GM12873 (cell line): ENCODE data around the gene SLTM.

Experiments
- TF ChIP-seq, protein P1 (sequence below): IDR thresholded peaks from 2 replicates; pipeline ENCODE4 v1.5.1; 2012; ENCODE audit warnings: low read depth, mild to moderate bottlenecking, moderate library complexity, low read length, control low read depth; ENCODE audit not compliant: insufficient read depth; ENCODE audit errors: missing control alignments

Gene SLTM

DNA sequence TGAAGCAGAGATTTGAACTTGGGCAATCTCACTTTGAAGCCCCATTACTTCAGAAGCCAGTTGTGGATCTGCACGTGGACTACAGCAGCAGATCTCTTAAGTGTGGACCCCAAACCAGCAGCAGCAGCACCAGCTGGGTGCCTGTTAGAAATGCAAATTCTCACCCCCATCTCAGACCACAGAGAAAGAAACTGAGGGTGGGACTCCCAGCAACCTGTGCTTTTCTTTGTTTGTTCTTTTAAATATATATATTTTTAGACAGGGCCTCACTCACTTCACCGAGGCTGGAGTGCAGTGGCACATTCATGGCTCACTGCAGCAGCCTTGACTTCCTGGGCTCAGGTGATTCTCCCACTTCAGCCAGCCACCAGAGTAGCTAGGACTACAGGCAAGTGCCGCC lies 53.2 kb downstream of the SLTM start:
- TF ChIP-seq, protein P1, sequence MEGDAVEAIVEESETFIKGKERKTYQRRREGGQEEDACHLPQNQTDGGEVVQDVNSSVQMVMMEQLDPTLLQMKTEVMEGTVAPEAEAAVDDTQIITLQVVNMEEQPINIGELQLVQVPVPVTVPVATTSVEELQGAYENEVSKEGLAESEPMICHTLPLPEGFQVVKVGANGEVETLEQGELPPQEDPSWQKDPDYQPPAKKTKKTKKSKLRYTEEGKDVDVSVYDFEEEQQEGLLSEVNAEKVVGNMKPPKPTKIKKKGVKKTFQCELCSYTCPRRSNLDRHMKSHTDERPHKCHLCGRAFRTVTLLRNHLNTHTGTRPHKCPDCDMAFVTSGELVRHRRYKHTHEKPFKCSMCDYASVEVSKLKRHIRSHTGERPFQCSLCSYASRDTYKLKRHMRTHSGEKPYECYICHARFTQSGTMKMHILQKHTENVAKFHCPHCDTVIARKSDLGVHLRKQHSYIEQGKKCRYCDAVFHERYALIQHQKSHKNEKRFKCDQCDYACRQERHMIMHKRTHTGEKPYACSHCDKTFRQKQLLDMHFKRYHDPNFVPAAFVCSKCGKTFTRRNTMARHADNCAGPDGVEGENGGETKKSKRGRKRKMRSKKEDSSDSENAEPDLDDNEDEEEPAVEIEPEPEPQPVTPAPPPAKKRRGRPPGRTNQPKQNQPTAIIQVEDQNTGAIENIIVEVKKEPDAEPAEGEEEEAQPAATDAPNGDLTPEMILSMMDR = no peak

DNA sequence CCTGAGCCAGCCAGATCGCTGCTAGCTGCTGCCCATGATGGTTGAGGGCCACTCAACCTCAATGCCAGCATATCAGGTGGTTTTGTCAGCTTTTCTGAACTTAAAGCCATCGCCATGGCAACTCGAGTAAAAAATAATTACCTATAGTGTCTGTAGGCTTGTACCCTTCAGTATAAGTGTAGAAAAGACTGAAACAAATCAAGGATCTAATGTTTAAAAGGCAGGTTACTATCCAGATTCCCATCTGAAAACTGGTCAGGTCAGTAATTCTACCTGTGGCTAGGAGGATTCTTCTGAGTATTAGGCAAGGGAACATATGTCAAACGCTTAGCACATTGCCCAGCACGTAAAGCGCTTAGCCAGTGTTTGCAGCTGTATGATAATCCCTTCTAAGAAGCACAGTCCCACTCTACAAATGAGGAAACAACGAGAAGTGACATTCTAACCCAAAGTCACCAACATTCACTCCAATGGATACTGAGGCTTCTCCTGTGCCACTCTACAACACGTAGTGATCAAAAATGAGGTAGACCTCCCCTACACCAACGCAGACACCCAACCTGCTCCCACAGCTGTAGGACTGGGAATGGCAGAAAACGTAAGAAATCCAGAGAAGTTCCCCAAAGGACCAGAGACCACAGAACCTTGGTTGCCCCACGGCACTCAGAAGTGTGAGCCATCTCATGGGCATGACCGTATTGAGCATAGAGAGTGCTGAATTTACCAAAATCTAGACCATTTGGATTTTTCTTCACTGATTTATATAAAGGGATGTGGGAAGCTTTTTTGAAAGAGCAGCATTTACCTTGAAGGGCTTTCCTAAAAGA lies 55.3 kb downstream of the SLTM start:
- TF ChIP-seq, protein P1 = no peak

DNA sequence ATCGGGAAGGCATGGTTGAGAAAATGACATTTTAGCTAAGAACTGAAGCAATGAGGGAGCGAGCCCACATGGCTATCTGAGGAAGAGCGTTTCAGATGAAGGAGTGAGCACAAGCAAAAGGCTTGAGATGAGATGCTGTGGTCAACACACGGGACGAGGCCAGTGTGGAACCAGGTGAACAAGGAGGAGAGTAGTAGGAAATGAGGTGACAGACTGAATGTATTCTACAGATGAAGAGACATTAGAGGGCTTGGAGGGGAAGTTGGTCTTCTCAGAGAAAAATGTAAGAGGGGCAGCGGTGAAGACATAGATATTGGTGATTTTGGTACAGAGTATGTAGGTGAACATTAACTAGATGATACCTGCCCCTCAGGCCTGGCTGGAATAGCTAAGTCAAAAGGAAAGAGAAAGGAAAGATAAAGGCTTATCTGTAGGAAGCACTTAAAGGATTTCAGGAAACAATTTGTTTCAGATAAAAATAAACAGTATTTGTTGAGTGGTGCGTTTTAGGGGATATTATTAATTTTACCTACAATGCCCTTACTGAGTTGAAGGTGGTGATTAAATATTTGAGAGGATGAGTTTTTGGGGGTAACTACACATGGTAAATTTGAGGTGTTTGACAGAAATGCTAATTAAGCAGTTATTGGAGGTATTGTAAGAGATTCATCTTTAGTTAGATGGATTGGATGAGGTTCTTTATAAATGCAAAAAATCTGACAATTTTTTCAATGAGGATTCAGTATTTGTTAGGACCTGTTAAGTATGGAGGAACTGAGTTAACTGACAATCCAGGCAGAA lies 57.0 kb downstream of the SLTM start:
- TF ChIP-seq, protein P1 = no peak

DNA sequence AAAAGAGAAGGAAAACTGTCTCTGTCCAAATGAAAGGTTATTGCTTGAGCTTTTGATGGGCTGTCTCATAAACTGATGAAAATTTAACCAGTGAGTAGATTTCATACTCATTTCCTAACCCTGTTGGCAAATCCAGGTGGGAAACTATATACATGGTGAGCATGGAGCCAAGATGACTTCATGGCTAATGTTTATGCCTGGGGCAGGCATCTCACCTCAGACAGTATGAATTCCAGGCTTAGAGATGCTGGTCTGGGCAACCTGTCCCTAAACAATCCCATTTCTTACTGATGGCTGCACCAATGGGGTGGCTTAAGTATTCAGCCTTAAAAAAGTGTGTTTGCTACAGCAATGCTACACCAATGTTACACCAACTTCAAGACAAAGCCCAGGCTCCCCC lies 58.1 kb downstream of the SLTM start:
- TF ChIP-seq, protein P1 = no peak

DNA sequence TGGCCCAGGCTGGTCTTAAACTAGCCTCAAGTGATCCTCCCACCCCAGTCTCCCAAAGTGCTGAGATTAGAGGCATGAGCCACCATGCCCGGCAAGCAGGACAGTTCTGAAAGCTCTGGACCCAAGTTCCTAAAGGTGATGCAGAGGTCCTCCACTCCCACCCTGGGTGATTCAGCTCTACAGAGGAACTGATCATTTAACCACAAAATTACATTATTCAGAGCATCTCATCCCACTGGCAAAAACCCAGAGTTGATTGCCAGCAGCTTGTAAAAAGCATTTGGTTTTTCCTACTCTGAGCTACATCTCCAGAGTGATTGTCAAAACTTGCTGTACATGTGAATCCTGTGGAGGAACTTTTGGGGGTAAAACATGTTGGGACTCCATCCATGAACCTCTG lies 60.2 kb downstream of the SLTM start:
- TF ChIP-seq, protein P1 = no peak

DNA sequence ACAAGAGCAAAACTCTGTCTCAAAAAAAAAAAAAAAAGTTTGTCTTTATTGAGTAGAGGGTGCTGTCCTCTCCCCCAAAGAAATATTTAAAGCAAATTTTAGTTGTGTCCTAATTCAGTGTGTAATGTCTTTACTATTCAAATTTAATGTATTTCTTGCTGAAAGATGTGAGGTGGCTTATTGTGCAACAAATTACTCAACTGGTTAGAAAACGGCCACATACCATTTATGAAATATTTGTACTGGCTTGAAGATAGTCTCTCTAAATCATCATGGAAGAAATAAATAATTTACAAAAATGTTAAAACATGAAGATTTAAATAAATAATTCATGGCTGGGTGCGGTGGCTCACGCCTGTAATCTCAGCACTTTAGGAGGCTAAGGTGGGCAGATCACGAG lies 63.0 kb downstream of the SLTM start:
- TF ChIP-seq, protein P1 = no peak

DNA sequence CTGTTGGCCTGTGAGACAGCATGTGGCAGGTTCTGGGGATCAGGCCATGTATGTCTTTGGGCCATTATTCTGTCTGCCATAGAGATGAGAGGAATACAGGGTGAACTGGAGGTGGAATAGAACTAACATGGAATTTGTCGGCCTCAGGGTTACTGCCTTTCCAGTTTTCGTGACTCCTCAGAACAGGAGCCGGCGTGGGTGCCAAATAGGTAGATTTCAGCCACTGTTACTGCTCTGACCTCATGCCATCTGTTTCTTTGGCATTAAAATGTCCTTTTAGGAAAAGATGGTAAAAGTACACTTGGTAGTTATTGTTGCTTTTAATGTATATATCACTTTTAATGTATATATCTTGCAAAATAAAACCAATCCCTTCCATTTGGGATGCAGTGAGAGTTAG lies 65.6 kb downstream of the SLTM start:
- TF ChIP-seq, protein P1 = no peak
